ENCODE results near the gene KSR1. TPM values are rescaled to one million over a fixed set of nuclear protein-coding genes. Genes with fewer than 3 reads are reported as not detected.

Gene KSR1
- total RNA-seq, 2 experiments from 2014 or later: 44.4 to 47.6 TPM

GRCh38 chr17:27558341-27558740, 102.1 kb downstream of the KSR1 start:
- Mint-ChIP-seq H3K9me3 (no peaks in the 10 kb centered on the region), H3K27me3 (no peaks in the 10 kb centered on the region), H3K4me1 (peaks cover 15% of the 10 kb centered on the region), H3K4me3 (no peak overlapping the region), H3K36me3 (ENCODE audit: low read depth) (peaks cover 25% of the 10 kb centered on the region), H3K27ac (no peak overlapping the region)
- POLR2A ChIA-PET: no interaction called here
- CTCF ChIA-PET: no interaction called here
- no peak for DNase-seq

- Mint-ChIP-seq H3K4me3 (no peak overlapping the region), H3K4me1 (peaks cover 19% of the 10 kb centered on the region), H3K36me3 (ENCODE audit: low read depth) (peaks cover 30% of the 10 kb centered on the region), H3K27me3 (no peaks in the 10 kb centered on the region), H3K9me3 (no peaks in the 10 kb centered on the region), H3K27ac (no peak overlapping the region)
- no peak for DNase-seq
- CTCF ChIA-PET: no interaction called here
- POLR2A ChIA-PET: no interaction called here
These were observed 102.7 kb downstream of the KSR1 start for GRCh38 chr17:27558842-27559505.

GRCh38 chr17:27559506-27560481, 103.5 kb downstream of the KSR1 start:
- CTCF ChIA-PET: interaction anchor here (1.0 kb wide), 1 partner anchor 40 kb away, joined by 3 read pairs; no protein-coding TSS in a partner anchor
- Mint-ChIP-seq H3K36me3 (ENCODE audit: low read depth) (peaks cover 35% of the 10 kb centered on the region), H3K4me1 (peaks cover 27% of the 10 kb centered on the region), H3K27ac (no peak overlapping the region), H3K4me3 (no peak overlapping the region), H3K27me3 (no peaks in the 10 kb centered on the region), H3K9me3 (no peaks in the 10 kb centered on the region)
- POLR2A ChIA-PET: interaction anchor here (0.7 to 1.4 kb wide), 3 partner anchors 10 to 15 kb away, joined by 3 to 7 read pairs (median 3); no protein-coding TSS in a partner anchor
- DNase-seq: no peak

GRCh38 chr17:27560668-27561067, 104.4 kb downstream of the KSR1 start:
- H3K27me3 Mint-ChIP-seq: no peaks in the 10 kb centered on the region
- ChIA-PET CTCF (interaction anchor here (1.0 kb wide), 1 partner anchor 39 kb away, joined by 3 read pairs; no protein-coding TSS in a partner anchor), POLR2A (interaction anchor here (0.7 to 1.4 kb wide), 3 partner anchors 11 to 16 kb away, joined by 3 to 7 read pairs (median 3); no protein-coding TSS in a partner anchor)
- no peak overlapping the region for H3K4me3 Mint-ChIP-seq
- DNase-seq: no peak
- H3K27ac Mint-ChIP-seq: no peak overlapping the region
- H3K36me3 Mint-ChIP-seq (ENCODE audit: low read depth): peaks cover 36% of the 10 kb centered on the region
- peaks cover 26% of the 10 kb centered on the region for H3K4me1 Mint-ChIP-seq
- no peaks in the 10 kb centered on the region for H3K9me3 Mint-ChIP-seq

GRCh38 chr17:27562777-27563455, 106.7 kb downstream of the KSR1 start:
- Mint-ChIP-seq H3K9me3 (no peaks in the 10 kb centered on the region), H3K36me3 (ENCODE audit: low read depth) (peaks cover 36% of the 10 kb centered on the region), H3K27ac (peak overlapping the region; percentile 54), H3K27me3 (no peaks in the 10 kb centered on the region), H3K4me1 (peaks cover 39% of the 10 kb centered on the region), H3K4me3 (no peak overlapping the region)
- ChIA-PET CTCF (interaction anchor here (0.7 to 2.9 kb wide), 3 partner anchors 37 to 107 kb away, joined by 3 to 12 read pairs (median 3); partner anchors contain the start of gene KSR1), POLR2A (interaction anchor here (1.4 to 2.0 kb wide), 5 partner anchors 11 to 89 kb away, joined by 3 to 6 read pairs (median 4); no protein-coding TSS in a partner anchor)
- DNase-seq: no peak

GRCh38 chr17:27563532-27563931, 107.3 kb downstream of the KSR1 start:
- POLR2A ChIA-PET: interaction anchor here (0.8 to 2.0 kb wide), 6 partner anchors 10 to 269 kb away, joined by 3 to 6 read pairs (median 4); no protein-coding TSS in a partner anchor
- H3K27ac Mint-ChIP-seq: peak overlapping the region; percentile 54
- no peak for DNase-seq
- H3K9me3 Mint-ChIP-seq: no peaks in the 10 kb centered on the region
- CTCF ChIA-PET: interaction anchor here (0.7 to 2.9 kb wide), 3 partner anchors 36 to 108 kb away, joined by 3 to 12 read pairs (median 3); partner anchors contain the start of gene KSR1
- H3K27me3 Mint-ChIP-seq: no peaks in the 10 kb centered on the region
- peaks cover 44% of the 10 kb centered on the region for H3K4me1 Mint-ChIP-seq
- H3K4me3 Mint-ChIP-seq: no peak overlapping the region
- peaks cover 33% of the 10 kb centered on the region for H3K36me3 Mint-ChIP-seq (ENCODE audit: low read depth)

GRCh38 chr17:27564463-27564862, 108.2 kb downstream of the KSR1 start:
- H3K4me1 Mint-ChIP-seq: peaks cover 51% of the 10 kb centered on the region

GRCh38 chr17:27565874-27566670, 109.8 kb downstream of the KSR1 start:
- no peak overlapping the region for H3K4me3 Mint-ChIP-seq
- no peak for DNase-seq
- no peaks in the 10 kb centered on the region for H3K27me3 Mint-ChIP-seq
- H3K36me3 Mint-ChIP-seq (ENCODE audit: low read depth): peaks cover 25% of the 10 kb centered on the region
- H3K27ac Mint-ChIP-seq: peak overlapping the region; percentile 56
- CTCF ChIA-PET: interaction anchor here (1.1 to 1.4 kb wide), 2 partner anchors 26 to 34 kb away, joined by 3 to 4 read pairs; no protein-coding TSS in a partner anchor
- POLR2A ChIA-PET: no interaction called here
- H3K4me1 Mint-ChIP-seq: peaks cover 57% of the 10 kb centered on the region
- no peaks in the 10 kb centered on the region for H3K9me3 Mint-ChIP-seq

More at GRCh38 chr17:27564463-27564862, 108.2 kb downstream of the KSR1 start:
- ChIA-PET POLR2A (interaction anchor here (0.8 to 2.0 kb wide), 4 partner anchors 18 to 270 kb away, joined by 3 to 6 read pairs (median 3); no protein-coding TSS in a partner anchor), CTCF (interaction anchor here (0.6 to 2.9 kb wide), 4 partner anchors 10 to 297 kb away, joined by 3 to 12 read pairs (median 3); no protein-coding TSS in a partner anchor)
- Mint-ChIP-seq H3K27ac (no peak overlapping the region), H3K27me3 (no peaks in the 10 kb centered on the region), H3K4me3 (no peak overlapping the region), H3K9me3 (no peaks in the 10 kb centered on the region), H3K36me3 (ENCODE audit: low read depth) (peaks cover 29% of the 10 kb centered on the region)
- DNase-seq: no peak

GRCh38 chr17:27566671-27567562, 110.7 kb downstream of the KSR1 start:
- Mint-ChIP-seq H3K4me1 (peaks cover 60% of the 10 kb centered on the region), H3K27me3 (no peaks in the 10 kb centered on the region), H3K9me3 (no peaks in the 10 kb centered on the region), H3K27ac (no peak overlapping the region), H3K4me3 (no peak overlapping the region), H3K36me3 (ENCODE audit: low read depth) (peaks cover 21% of the 10 kb centered on the region)
- POLR2A ChIA-PET: no interaction called here
- CTCF ChIA-PET: interaction anchor here (1.1 to 2.0 kb wide), 2 partner anchors 33 kb away, joined by 4 to 10 read pairs; no protein-coding TSS in a partner anchor
- DNase-seq: no peak

GRCh38 chr17:27567563-27567859, 111.3 kb downstream of the KSR1 start:
- Mint-ChIP-seq H3K27me3 (no peaks in the 10 kb centered on the region), H3K27ac (no peak overlapping the region), H3K4me3 (no peak overlapping the region), H3K36me3 (ENCODE audit: low read depth) (peaks cover 17% of the 10 kb centered on the region), H3K4me1 (peaks cover 66% of the 10 kb centered on the region), H3K9me3 (no peaks in the 10 kb centered on the region)
- no peak for DNase-seq
- POLR2A ChIA-PET: interaction anchor here (0.9 kb wide), 1 partner anchor 12 kb away, joined by 3 read pairs; no protein-coding TSS in a partner anchor
- CTCF ChIA-PET: interaction anchor here (2.0 kb wide), 1 partner anchor 33 kb away, joined by 10 read pairs; no protein-coding TSS in a partner anchor

- H3K4me1 Mint-ChIP-seq: peaks cover 67% of the 10 kb centered on the region
- DNase-seq: no peak
- no peak overlapping the region for H3K27ac Mint-ChIP-seq
- no peaks in the 10 kb centered on the region for H3K27me3 Mint-ChIP-seq
- peaks cover 13% of the 10 kb centered on the region for H3K36me3 Mint-ChIP-seq (ENCODE audit: low read depth)
- ChIA-PET POLR2A (interaction anchor here (0.9 kb wide), 1 partner anchor 11 kb away, joined by 3 read pairs; no protein-coding TSS in a partner anchor), CTCF (interaction anchor here (1.8 to 2.0 kb wide), 2 partner anchors 21 to 32 kb away, joined by 7 to 10 read pairs; no protein-coding TSS in a partner anchor)
- H3K4me3 Mint-ChIP-seq: no peak overlapping the region
- H3K9me3 Mint-ChIP-seq: no peaks in the 10 kb centered on the region
These were observed 112.0 kb downstream of the KSR1 start for GRCh38 chr17:27568216-27568615.

All from activated CD4-positive, alpha-beta memory T cell treated with anti-CD3 and anti-CD28 coated beads, Interleukin-2, amount 10 ng/mL, durations not matched to agents 7 days and 5 days (primary cell).